Panc1 (cell line): ENCODE measurements around the gene CDX1. TPM values are rescaled to one million over a fixed set of nuclear protein-coding genes. Genes with fewer than 3 reads are reported as not detected.

Experiments
- ATAC-seq: fragments of 200-7000 bp; cut with Tn5 transposase; 2 replicates; pipeline ENCODE4 v1.9.1; 2020; ENCODE audit warnings: mild to moderate bottlenecking, moderate library complexity
- BruUV-seq: library from RNA; stranded (reverse); fragments of 400-500 nt; replicated peaks from 2 replicates; lab custom pipeline; 2021; lab: Mats Ljungman, UMichigan
- CTCF ChIA-PET: fragments of 300-600 bp; sonication (Branson Sonifier 250); formaldehyde crosslinking; loops from one replicate; lab custom pipeline; 2022; ENCODE audit warnings: antibody characterized with exemption; lab: Charles Lee
- POLR2A ChIA-PET: fragments of 300-600 bp; sonication (Branson Sonifier 250); formaldehyde crosslinking; loops from one replicate; lab custom pipeline; 2022; ENCODE audit warnings: antibody characterized with exemption; lab: Charles Lee
- DNase-seq: peaks from one replicate; pipeline ENCODE4 v3.0.0-alpha.2; 2010; ENCODE audit warnings: low read depth, low spot score
- H3K27ac ChIP-seq: 2 replicates; pipeline ENCODE4 v1.5.1; 2011; ENCODE audit warnings: mild to moderate bottlenecking, low read length, inconsistent platforms
- H3K27me3 ChIP-seq: fragments of 200-500 bp; sonication (Bioruptor generic); 2 replicates; pipeline ENCODE4 v1.6.0; 2014; ENCODE audit warnings: low read length, inconsistent platforms; ENCODE audit not compliant: control insufficient read depth, insufficient read depth
- H3K36me3 ChIP-seq: fragments of 200-500 bp; sonication (Bioruptor generic); 2 replicates; pipeline ENCODE4 v1.5.1; 2014; ENCODE audit warnings: inconsistent platforms, mild to moderate bottlenecking, low read length, moderate library complexity; ENCODE audit not compliant: control insufficient read depth, insufficient read depth
- H3K4me1 ChIP-seq: 2 replicates; pipeline ENCODE4 v1.5.1; 2011; ENCODE audit warnings: inconsistent platforms, mild to moderate bottlenecking, low read length, moderate library complexity; ENCODE audit not compliant: control insufficient read depth, insufficient read depth
- H3K4me3 ChIP-seq, 2 experiments: 2 replicates each; pipeline ENCODE4 v1.5.1; 2011 to 2012; ENCODE audit warnings: low read depth in 2 of 2, low read length in 2 of 2, mild to moderate bottlenecking in 2 of 2, inconsistent platforms in 1 of 2, moderate library complexity in 1 of 2
- H3K9me3 ChIP-seq: fragments of 200-500 bp; sonication (Bioruptor generic); 2 replicates; pipeline ENCODE4 v1.5.1; 2014; ENCODE audit warnings: low read depth, mild to moderate bottlenecking, inconsistent platforms, low read length, moderate library complexity; ENCODE audit not compliant: control insufficient read depth, insufficient read depth
- CTCF ChIP-seq: fragments of 450-650 bp; IDR thresholded peaks from 2 replicates; pipeline ENCODE4 v1.5.1; 2017; ENCODE audit warnings: mild to moderate bottlenecking
- POLR2AphosphoS5 ChIP-seq: IDR thresholded peaks from 2 replicates; pipeline ENCODE4 v1.6.1; 2012; ENCODE audit warnings: mild to moderate bottlenecking, low read depth, low read length, moderate library complexity
- SIN3A ChIP-seq: IDR thresholded peaks from 2 replicates; pipeline ENCODE4 v1.6.1; 2012; ENCODE audit warnings: low read depth, mild to moderate bottlenecking, low read length, moderate library complexity, borderline replicate concordance; ENCODE audit not compliant: insufficient read depth
- TCF7L2 ChIP-seq: IDR thresholded peaks from 2 replicates; pipeline ENCODE4 v1.6.1; 2011; ENCODE audit warnings: mild to moderate bottlenecking, low read depth, low read length, inconsistent platforms
- in situ Hi-C: cut with HindIII; loops from 2 replicates; pipeline ENCODE4 v1.10.0; 2016; ENCODE audit warnings: low sequenced_read_pairs, low pct_unique_long_range_greater_than_20kb
- intact Hi-C: fragments of 100-400 bp; cut with micrococcal nuclease; formaldehyde crosslinking; loops from one replicate; pipeline ENCODE4 v1.10.0; 2022; ENCODE audit not compliant: unreplicated experiment
- total RNA-seq: library from RNA; stranded (reverse); gene quantifications from one replicate; pipeline ENCODE4 v1.2.1, GENCODE V29; 2021; ENCODE audit not compliant: unreplicated experiment
- TF ChIP-seq, protein P1 (sequence below), 2 experiments: IDR thresholded peaks; 2 replicates each; pipeline ENCODE4 v1.6.1; 2011 to 2012; ENCODE audit warnings: low read depth in 2 of 2, control low read depth in 1 of 2, low read length in 1 of 2, mild to moderate bottlenecking in 1 of 2, moderate library complexity in 1 of 2; ENCODE audit not compliant: insufficient read depth in 1 of 2

Gene CDX1
- total RNA-seq, 1 experiment from 2014 or later = not detected

- POLR2A ChIA-PET = no interaction called here
- ATAC-seq = peak; percentile 59
Measured at GRCh38 chr5:150175536-150175935, 9.0 kb downstream of the CDX1 start.

GRCh38 chr5:150176745-150177477 is 10.3 kb downstream of the CDX1 start:
- intact Hi-C loops (no loop called here), in situ Hi-C loops (no loop called here)
- no peak for ATAC-seq
- Histone ChIP-seq H3K36me3 (no peaks in the 10 kb centered on the region), H3K4me1 (no peaks in the 10 kb centered on the region), H3K4me3 (no peak overlapping the region), H3K9me3 (no peaks in the 10 kb centered on the region), H3K27ac (no peak overlapping the region), H3K27me3 (no peaks in the 10 kb centered on the region)
- no peak for TF ChIP-seq SIN3A
- TF ChIP-seq, protein P1, sequence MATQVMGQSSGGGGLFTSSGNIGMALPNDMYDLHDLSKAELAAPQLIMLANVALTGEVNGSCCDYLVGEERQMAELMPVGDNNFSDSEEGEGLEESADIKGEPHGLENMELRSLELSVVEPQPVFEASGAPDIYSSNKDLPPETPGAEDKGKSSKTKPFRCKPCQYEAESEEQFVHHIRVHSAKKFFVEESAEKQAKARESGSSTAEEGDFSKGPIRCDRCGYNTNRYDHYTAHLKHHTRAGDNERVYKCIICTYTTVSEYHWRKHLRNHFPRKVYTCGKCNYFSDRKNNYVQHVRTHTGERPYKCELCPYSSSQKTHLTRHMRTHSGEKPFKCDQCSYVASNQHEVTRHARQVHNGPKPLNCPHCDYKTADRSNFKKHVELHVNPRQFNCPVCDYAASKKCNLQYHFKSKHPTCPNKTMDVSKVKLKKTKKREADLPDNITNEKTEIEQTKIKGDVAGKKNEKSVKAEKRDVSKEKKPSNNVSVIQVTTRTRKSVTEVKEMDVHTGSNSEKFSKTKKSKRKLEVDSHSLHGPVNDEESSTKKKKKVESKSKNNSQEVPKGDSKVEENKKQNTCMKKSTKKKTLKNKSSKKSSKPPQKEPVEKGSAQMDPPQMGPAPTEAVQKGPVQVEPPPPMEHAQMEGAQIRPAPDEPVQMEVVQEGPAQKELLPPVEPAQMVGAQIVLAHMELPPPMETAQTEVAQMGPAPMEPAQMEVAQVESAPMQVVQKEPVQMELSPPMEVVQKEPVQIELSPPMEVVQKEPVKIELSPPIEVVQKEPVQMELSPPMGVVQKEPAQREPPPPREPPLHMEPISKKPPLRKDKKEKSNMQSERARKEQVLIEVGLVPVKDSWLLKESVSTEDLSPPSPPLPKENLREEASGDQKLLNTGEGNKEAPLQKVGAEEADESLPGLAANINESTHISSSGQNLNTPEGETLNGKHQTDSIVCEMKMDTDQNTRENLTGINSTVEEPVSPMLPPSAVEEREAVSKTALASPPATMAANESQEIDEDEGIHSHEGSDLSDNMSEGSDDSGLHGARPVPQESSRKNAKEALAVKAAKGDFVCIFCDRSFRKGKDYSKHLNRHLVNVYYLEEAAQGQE (IDR thresholded peaks at IDR 0.05; ENCODE audit: insufficient read depth in 1 of 2, low read depth in 2 of 2, low read length in 1 of 2) = no peak
- TF ChIP-seq POLR2AphosphoS5 = no peak
- POLR2A ChIA-PET = no interaction called here
- BruUV-seq = no TSS peak
- CTCF ChIA-PET = no interaction called here
- no peak for DNase-seq

More at GRCh38 chr5:150175536-150175935, 9.0 kb downstream of the CDX1 start:
- TF ChIP-seq SIN3A (no peak), TCF7L2 (no peak), POLR2AphosphoS5 (no peak), CTCF (no peak; the same call in 1 of the 2 replicates)
- TF ChIP-seq, protein P1 (IDR thresholded peaks at IDR 0.05; ENCODE audit: insufficient read depth in 1 of 2, low read depth in 2 of 2, low read length in 1 of 2) = no peak
- H3K4me3 ChIP-seq = no peak overlapping the region
- H3K9me3 ChIP-seq = no peaks in the 10 kb centered on the region
- no peak for DNase-seq
- intact Hi-C loops = no loop called here
- CTCF ChIA-PET = interaction anchor here (0.8 kb wide), 1 partner anchor 43 kb away, joined by 4 read pairs; no protein-coding TSS in a partner anchor
- H3K4me1 ChIP-seq = no peaks in the 10 kb centered on the region
- in situ Hi-C loops = no loop called here
- BruUV-seq = no TSS peak
- H3K36me3 ChIP-seq = no peaks in the 10 kb centered on the region
- H3K27me3 ChIP-seq = no peaks in the 10 kb centered on the region; the same call in 1 of the 2 replicates
- no peak overlapping the region for H3K27ac ChIP-seq
